Endothelial cell of umbilical vein (primary cell): ENCODE measurements around the gene AFG1L. TPM values are rescaled to one million over a fixed set of nuclear protein-coding genes. Genes with fewer than 3 reads are reported as not detected.

Experiments used
- BruUV-seq: library from RNA; stranded (reverse); fragments of 400-500 nt; replicated peaks from 2 replicates; lab custom pipeline; 2021; lab: Mats Ljungman, UMichigan
- CTCF ChIA-PET: fragments of 300-600, 350-600 bp; sonication (Branson Sonifier 250); formaldehyde crosslinking; loops from one replicate; lab custom pipeline; 2021; ENCODE audit warnings: antibody characterized with exemption, inconsistent platforms; lab: Charles Lee
- POLR2A ChIA-PET: fragments of 300-600, 350-600 bp; sonication (Branson Sonifier 250); formaldehyde crosslinking; loops from one replicate; lab custom pipeline; 2021; ENCODE audit warnings: antibody characterized with exemption, inconsistent platforms; lab: Charles Lee
- DNase-seq: peaks from one replicate; pipeline ENCODE4 v3.0.0-alpha.2; 2011; ENCODE audit warnings: low read depth, low spot score
- FAIRE-seq: peaks from 2 replicates; lab custom pipeline; 2011; peaks lifted over from hg19 to GRCh38; lab: Jason Lieb, UNC
- H2AFZ ChIP-seq: 2 replicates; pipeline ENCODE4 v1.6.0; 2012; ENCODE audit warnings: low read depth, low read length, control low read depth, inconsistent platforms
- H3K27ac ChIP-seq: 2 replicates; pipeline ENCODE4 v1.5.1; 2011; ENCODE audit warnings: low read depth, mild to moderate bottlenecking, control low read depth, low read length, moderate library complexity; ENCODE audit not compliant: insufficient read depth
- H3K27me3 ChIP-seq, 2 experiments: 2 replicates each; pipeline versions ENCODE4 v1.6.0 to v1.6.1; 2011; ENCODE audit warnings: low read length in 2 of 2, mixed read lengths in 1 of 2; ENCODE audit not compliant: control insufficient read depth in 2 of 2, insufficient read depth in 2 of 2
- H3K36me3 ChIP-seq, 2 experiments: 2 replicates in 1 of 2; 3 replicates in 1 of 2; pipeline ENCODE4 v1.5.1; 2011; ENCODE audit warnings: low read length in 2 of 2, mild to moderate bottlenecking in 1 of 2, moderate library complexity in 1 of 2; ENCODE audit not compliant: control insufficient read depth in 2 of 2, insufficient read depth in 2 of 2; ENCODE audit errors: extremely low read depth in 1 of 2
- H3K4me1 ChIP-seq: 3 replicates; pipeline ENCODE4 v1.5.1; 2011; ENCODE audit warnings: mild to moderate bottlenecking, low read length; ENCODE audit not compliant: control insufficient read depth, insufficient read depth; ENCODE audit errors: extremely low read depth
- H3K4me2 ChIP-seq: 2 replicates; pipeline ENCODE4 v1.6.1; 2011; ENCODE audit warnings: low read length, control low read depth, mixed read lengths; ENCODE audit not compliant: insufficient read depth
- H3K4me3 ChIP-seq, 3 experiments: fragments of 200-600 bp in 1 of 3; sonication (generic), shearing (Covaris generic) in 1 of 3; replicated peaks in 1 of 3; 2 replicates each; pipeline ENCODE4 v1.5.1; 2011 to 2016; ENCODE audit warnings: control low read depth in 3 of 3, low read length in 3 of 3, mild to moderate bottlenecking in 2 of 3, inconsistent platforms in 1 of 3, low read depth in 1 of 3, moderate library complexity in 1 of 3; ENCODE audit not compliant: insufficient read depth in 1 of 3
- H3K79me2 ChIP-seq: 2 replicates; pipeline ENCODE4 v1.6.0; 2012; ENCODE audit warnings: low read length, inconsistent platforms; ENCODE audit not compliant: control insufficient read depth, insufficient read depth
- H3K9ac ChIP-seq: replicated peaks from 2 replicates; pipeline ENCODE3; 2011; ENCODE audit warnings: low read length, control low read depth; ENCODE audit not compliant: insufficient read depth; ENCODE audit errors: extremely low read depth
- H3K9me1 ChIP-seq: replicated peaks from 3 replicates; pipeline ENCODE4 v1.6.0; 2011; ENCODE audit warnings: mild to moderate bottlenecking, low read length; ENCODE audit not compliant: control insufficient read depth, insufficient read depth; ENCODE audit errors: extremely low read depth
- H3K9me3 ChIP-seq: replicated peaks from 2 replicates; pipeline ENCODE4 v1.5.1; 2012; ENCODE audit warnings: low read length, inconsistent platforms; ENCODE audit not compliant: control insufficient read depth, insufficient read depth
- H4K20me1 ChIP-seq: replicated peaks from 2 replicates; pipeline ENCODE3; 2011; ENCODE audit warnings: mild to moderate bottlenecking, low read length; ENCODE audit not compliant: control insufficient read depth, insufficient read depth; ENCODE audit errors: extremely low read depth
- CTCF ChIP-seq, 2 donors: IDR thresholded peaks; 1 replicate in 1 of 2; 2 replicates in 1 of 2; pipeline ENCODE4 v1.5.1; 2011; ENCODE audit warnings: low read length in 2 of 2, mild to moderate bottlenecking in 2 of 2, moderate library complexity in 2 of 2, control low read depth in 1 of 2, inconsistent platforms in 1 of 2, low read depth in 1 of 2; ENCODE audit not compliant: insufficient read depth in 1 of 2; ENCODE audit errors: extremely low read depth in 1 of 2
- GATA2 ChIP-seq: IDR thresholded peaks from 2 replicates; pipeline ENCODE4 v1.7.0; 2011; ENCODE audit warnings: low read depth, mild to moderate bottlenecking, moderate library complexity, mixed read lengths, low read length; ENCODE audit not compliant: insufficient read length, insufficient read depth
- POLR2A ChIP-seq: IDR thresholded peaks from 2 replicates; pipeline ENCODE4 v1.6.1; 2012; ENCODE audit warnings: low read depth, mild to moderate bottlenecking, control low read depth, low read length
- dilution Hi-C: fragments of 300-500 bp; cut with MboI; formaldehyde crosslinking; loops from one replicate; pipeline ENCODE4 v1.15.0; 2019; ENCODE audit warnings: low sequenced_read_pairs; ENCODE audit not compliant: extremely low pct_ligation_motif_present
- intact Hi-C: fragments of 100-400 bp; cut with micrococcal nuclease; formaldehyde crosslinking; loops from one replicate; pipeline ENCODE4 v1.10.0; 2022
- polyA plus RNA-seq, 4 experiments: library from polyadenylated mRNA; depleted of rRNA in 3 of 4; stranded (reverse) in 3 of 4; unstranded in 1 of 4; fragments of >200 nt; gene quantifications; 2 replicates each; pipeline versions ENCODE4 v1.2.1 to v1.2.3, GENCODE V29; 2011 to 2012; ENCODE audit warnings: missing spikeins in 1 of 4
- total RNA-seq: library from RNA; stranded (reverse); gene quantifications from 2 replicates; pipeline ENCODE4 v1.2.3, GENCODE V29; 2021
- TF ChIP-seq, protein P1 (sequence below): IDR thresholded peaks from 2 replicates; pipeline ENCODE4 v1.6.1; 2011; ENCODE audit not compliant: insufficient read depth, insufficient read length

AFG1L gene
- total and polyA plus RNA-seq, 2 donors (not counting 3 experiments of a cell fraction or from before 2014, with no cell fraction given): 1.0 to 6.2 TPM

- DNase-seq (peak; percentile 77), FAIRE-seq (peak; percentile 73)
- no peaks in the 10 kb centered on the region for H3K9me3 ChIP-seq
- no peak overlapping the region for H3K9ac ChIP-seq
- H3K4me3 ChIP-seq: no peak overlapping the region
- no peaks in the 10 kb centered on the region for H4K20me1 ChIP-seq
- ChIA-PET CTCF (interaction anchor here (0.5 to 9.8 kb wide), 130 partner anchors 9 to 1386 kb away, joined by 3 to 212 read pairs (median 6); partner anchors contain the start of genes AFG1L and SNX3), POLR2A (interaction anchor here (0.7 kb wide), 1 partner anchor 324 kb away, joined by 3 read pairs; no protein-coding TSS in a partner anchor)
- no peaks in the 10 kb centered on the region for H3K4me1 ChIP-seq
- no peak overlapping the region for H2AFZ ChIP-seq
- H3K27ac ChIP-seq: no peak overlapping the region
- TF ChIP-seq, protein P1, sequence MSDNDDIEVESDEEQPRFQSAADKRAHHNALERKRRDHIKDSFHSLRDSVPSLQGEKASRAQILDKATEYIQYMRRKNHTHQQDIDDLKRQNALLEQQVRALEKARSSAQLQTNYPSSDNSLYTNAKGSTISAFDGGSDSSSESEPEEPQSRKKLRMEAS: no peak
- TF ChIP-seq GATA2: peak; percentile 28
- TF ChIP-seq POLR2A: no peak
- peak; percentile 47 to 54 for TF ChIP-seq CTCF (IDR thresholded peaks at IDR 0.05; ENCODE audit: extremely low read depth in 1 of 2, insufficient read depth in 1 of 2, low read depth in 1 of 2, low read length in 2 of 2)
- H3K9me1 ChIP-seq: no peaks in the 10 kb centered on the region
- H3K4me2 ChIP-seq: no peak overlapping the region
- no peaks in the 10 kb centered on the region for H3K36me3 ChIP-seq
- no peaks in the 10 kb centered on the region for H3K79me2 ChIP-seq
- dilution Hi-C loops (no loop called here), intact Hi-C loops (loop anchor here (1.0 to 10.0 kb wide), 7 partner anchors 39 to 507 kb away; partner anchors contain the start of genes AFG1L, NR2E1 and SNX3)
- H3K27me3 ChIP-seq: no peaks in the 10 kb centered on the region
- BruUV-seq: no TSS peak
Observed at GRCh38 chr6:108492131-108492766, 197.4 kb downstream of the AFG1L start.
